ENCODE data around the gene CD109.

CD109 gene

DNA sequence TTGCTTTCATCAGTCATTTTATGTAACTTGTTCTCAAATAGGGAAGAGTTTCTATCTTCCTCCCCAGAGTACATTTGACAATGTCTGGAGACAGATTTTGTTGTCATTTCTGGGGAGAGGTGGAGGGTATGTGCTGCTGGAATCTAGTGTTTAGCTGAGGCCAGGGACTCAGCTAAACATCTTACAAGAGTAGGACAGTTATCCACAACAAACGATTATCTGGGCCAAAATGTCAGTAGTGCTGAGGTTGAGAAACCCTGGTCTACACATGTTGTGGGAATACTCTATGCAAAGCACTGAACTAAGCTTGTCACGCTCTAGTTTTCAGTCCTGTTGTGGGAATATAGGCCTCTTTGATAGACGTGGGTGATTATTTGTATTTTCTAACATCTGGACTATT is 171.4 kb downstream of the CD109 start:
- DNase-seq: no peak

DNA sequence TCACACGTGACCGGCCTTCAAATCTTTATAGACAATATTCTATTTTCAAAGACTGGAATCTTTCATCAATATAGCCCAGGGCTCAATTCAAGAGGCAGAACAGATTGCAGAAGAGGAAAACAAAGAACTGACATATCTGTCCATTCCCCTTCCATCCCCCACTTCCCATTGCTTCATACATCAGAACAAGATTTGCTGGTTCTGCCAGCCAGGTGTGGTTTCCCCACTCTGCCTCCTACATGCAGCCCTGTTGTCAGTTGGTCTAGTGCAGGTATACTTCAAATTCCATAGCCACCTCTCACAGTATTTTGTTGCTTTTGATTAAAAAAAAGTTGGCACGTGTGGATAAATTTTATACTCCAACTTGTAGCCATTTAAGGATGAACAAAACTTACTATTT is 174.9 kb downstream of the CD109 start:
- no peak for DNase-seq

DNA sequence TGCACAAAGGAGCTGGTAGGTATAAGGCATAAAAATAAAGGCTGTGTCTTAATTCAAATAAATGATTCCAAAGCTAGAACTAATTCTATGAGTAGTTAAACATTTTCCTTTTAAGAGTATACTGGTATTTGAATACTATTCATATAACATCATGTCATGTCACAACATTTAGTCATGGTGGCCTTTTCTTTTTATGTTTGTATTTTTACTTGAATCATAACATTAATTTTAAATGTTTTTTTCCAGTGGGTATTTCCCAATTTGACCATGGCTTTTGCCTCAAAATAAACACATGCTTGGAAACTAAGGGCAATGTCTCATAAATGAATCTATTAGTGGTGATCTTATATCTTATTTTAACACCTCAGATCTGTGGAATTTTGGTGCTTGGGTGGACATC is 177.1 kb downstream of the CD109 start:
- DNase-seq: no peak

All from AML-193 (cell line).